B cell (primary cell): Measurements from ENCODE around the gene CBX3. TPM values are rescaled to one million over a fixed set of nuclear protein-coding genes. Genes with fewer than 3 reads are reported as not detected.

Experiments
- ATAC-seq: fragments of 200-7000 bp; cut with Tn5 transposase; one replicate; pipeline ENCODE4 v1.10.0; 2021; ENCODE audit warnings: low read depth, mild to moderate bottlenecking, moderate number of reproducible peaks, moderate library complexity
- CTCF ChIA-PET: fragments of 350-600 bp; sonication (Branson Sonifier 250); formaldehyde crosslinking; loops from one replicate; lab custom pipeline; 2021; ENCODE audit warnings: antibody characterized with exemption, inconsistent platforms; lab: Charles Lee
- POLR2A ChIA-PET: fragments of 350-600 bp; sonication (Branson Sonifier 250); formaldehyde crosslinking; loops from one replicate; lab custom pipeline; 2021; ENCODE audit warnings: antibody characterized with exemption; lab: Charles Lee
- DNase-seq: peaks from one replicate; pipeline ENCODE4 v3.0.0; 2013
- H2AFZ ChIP-seq: 2 replicates; pipeline ENCODE4 v1.6.1; 2012; ENCODE audit warnings: mild to moderate bottlenecking, low read depth, low read length; ENCODE audit not compliant: insufficient read depth, poor library complexity, severe bottlenecking
- H3K27ac ChIP-seq, 2 donors: 1 replicate in 1 of 2; 2 replicates in 1 of 2; pipeline ENCODE4 v1.5.1; 2012 to 2013; ENCODE audit warnings: low read length in 2 of 2, mild to moderate bottlenecking in 2 of 2, moderate library complexity in 1 of 2
- H3K27me3 ChIP-seq, 4 experiments: fragments of 200-600 bp in 1 of 4; sonication (generic) in 1 of 4; replicated peaks in 1 of 4; 1 replicate in 2 of 4; 2 replicates in 2 of 4; pipeline versions ENCODE4 v1.6.1 to v1.7.0; 2013 to 2016; ENCODE audit warnings: low read length in 3 of 4, mild to moderate bottlenecking in 2 of 4, mixed read lengths in 1 of 4, moderate library complexity in 1 of 4; ENCODE audit not compliant: insufficient read depth in 4 of 4, control insufficient read depth in 3 of 4; ENCODE audit errors: control extremely low read depth in 1 of 4
- H3K36me3 ChIP-seq, 2 experiments: replicated peaks in 1 of 2; 1 replicate in 1 of 2; 2 replicates in 1 of 2; pipeline versions ENCODE4 v1.6.1 to v1.7.1; 2013; ENCODE audit warnings: low read length in 1 of 2; ENCODE audit not compliant: insufficient read depth in 2 of 2, control insufficient read depth in 1 of 2; ENCODE audit errors: control extremely low read depth in 1 of 2, extremely low read depth in 1 of 2
- H3K4me1 ChIP-seq, 2 donors: fragments of 200-600 bp in 1 of 2; sonication (generic) in 1 of 2; 1 replicate in 1 of 2; 2 replicates in 1 of 2; pipeline versions ENCODE4 v1.5.1 to v1.6.1; 2013 to 2017; ENCODE audit warnings: low read length in 2 of 2; ENCODE audit not compliant: control insufficient read depth in 2 of 2, insufficient read depth in 2 of 2
- H3K4me2 ChIP-seq: replicated peaks from 2 replicates; pipeline ENCODE3; 2012; ENCODE audit warnings: mild to moderate bottlenecking, low read depth, low read length; ENCODE audit not compliant: poor library complexity, severe bottlenecking
- H3K4me3 ChIP-seq, 5 experiments: fragments of 200-600 bp in 1 of 5; sonication (generic) in 1 of 5; 1 replicate in 3 of 5; 2 replicates in 2 of 5; pipeline versions ENCODE4 v1.5.1 to v1.7.0; 2011 to 2016; ENCODE audit warnings: low read length in 4 of 5, mild to moderate bottlenecking in 4 of 5, low read depth in 2 of 5, control low read depth in 1 of 5, moderate library complexity in 1 of 5; ENCODE audit not compliant: insufficient read depth in 1 of 5; ENCODE audit errors: control extremely low read depth in 1 of 5, extremely low read depth in 1 of 5
- H3K79me2 ChIP-seq: fragments of 200-600 bp; sonication (generic); one replicate; pipeline ENCODE4 v1.6.0; 2016; ENCODE audit warnings: low read length; ENCODE audit not compliant: control insufficient read depth, insufficient read depth
- H3K9ac ChIP-seq: fragments of 200-600 bp; sonication (generic); 2 replicates; pipeline ENCODE4 v1.6.1; 2017; ENCODE audit warnings: mild to moderate bottlenecking, low read length, moderate library complexity
- H3K9me3 ChIP-seq, 3 donors: one replicate each; pipeline versions ENCODE4 v1.6.1 to v1.7.1; 2013; ENCODE audit warnings: low read length in 2 of 3; ENCODE audit not compliant: control insufficient read depth in 2 of 3, insufficient read depth in 1 of 3; ENCODE audit errors: control extremely low read depth in 1 of 3
- H4K20me1 ChIP-seq: 2 replicates; pipeline ENCODE4 v1.6.0; 2012; ENCODE audit warnings: mild to moderate bottlenecking, low read length; ENCODE audit not compliant: insufficient read depth, control insufficient read depth, poor library complexity, severe bottlenecking
- H3K27ac Mint-ChIP-seq: one replicate; pipeline ENCODE4 v1.8.0; 2021; ENCODE audit warnings: mixed read lengths
- H3K27me3 Mint-ChIP-seq: one replicate; pipeline ENCODE4 v1.8.0; 2021; ENCODE audit warnings: mixed read lengths
- H3K4me1 Mint-ChIP-seq: one replicate; pipeline ENCODE4 v1.8.0; 2021; ENCODE audit warnings: mixed read lengths
- H3K4me3 Mint-ChIP-seq: one replicate; pipeline ENCODE4 v1.8.0; 2021; ENCODE audit warnings: mixed read lengths
- H3K9me3 Mint-ChIP-seq: one replicate; pipeline ENCODE4 v1.8.0; 2022; ENCODE audit warnings: mixed read lengths; ENCODE audit not compliant: insufficient read depth
- EZH2 ChIP-seq: IDR thresholded peaks from 2 replicates; pipeline ENCODE4 v1.6.1; 2012; ENCODE audit warnings: borderline replicate concordance, low read depth, mild to moderate bottlenecking, moderate library complexity, low read length; ENCODE audit not compliant: insufficient read depth, poor library complexity, severe bottlenecking
- WGBS: methylation state at CpG from one replicate; pipeline ENCODE4 v1.1.5; 2013; ENCODE audit warnings: missing lambda C conversion rate; ENCODE audit not compliant: insufficient coverage; 5-methylcytosine and 5-hydroxymethylcytosine counted together
- intact Hi-C: fragments of 100-400 bp; cut with micrococcal nuclease; formaldehyde crosslinking; loops from one replicate; pipeline ENCODE4 v1.10.0; 2022
- polyA plus RNA-seq: library from polyadenylated mRNA; depleted of rRNA; stranded (reverse); fragments of >200 nt; gene quantifications from 2 replicates; pipeline ENCODE4 v1.2.3, GENCODE V29; 2012
- total RNA-seq, 2 donors: library from RNA; stranded (reverse); fragments of 120-200 nt in 1 of 2; gene quantifications; 1 replicate in 1 of 2; 2 replicates in 1 of 2; pipeline versions ENCODE4 v1.2.3 to v1.2.4, GENCODE V29; 2013 to 2022
- TF ChIP-seq, protein P1 (sequence below): fragments of 200-600 bp; IDR thresholded peaks from one replicate; pipeline ENCODE4 v1.8.0; 2022; ENCODE audit warnings: antibody characterized with exemption, mild to moderate bottlenecking

The CBX3 gene
- total and polyA plus RNA-seq, 2 donors (not counting 1 experiment from before 2014, with no cell fraction given) = 43.9 to 126 TPM

DNA sequence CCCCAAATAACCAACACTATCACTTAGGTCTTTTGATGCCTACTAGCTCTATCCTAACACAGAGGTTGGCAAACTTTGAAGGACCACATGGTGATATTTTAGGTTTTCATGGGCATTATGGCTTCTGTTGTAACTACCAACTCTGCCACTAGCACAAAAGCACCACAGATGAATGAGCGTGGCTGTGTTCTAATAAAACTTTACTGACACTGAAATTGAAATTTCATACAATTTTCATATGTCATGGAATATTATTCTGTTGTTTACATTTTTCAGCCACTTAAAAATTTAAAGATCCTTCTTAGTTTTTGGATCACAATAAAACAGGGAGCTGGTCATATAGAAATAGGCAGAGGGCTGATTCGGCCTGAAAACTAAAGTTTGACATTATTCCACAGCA, 26.4 kb downstream of the CBX3 start:
- POLR2A ChIA-PET = no interaction called here
- Histone ChIP-seq H3K9ac (no peak overlapping the region), H3K4me3 (no peak overlapping the region), H3K79me2 (no peaks in the 10 kb centered on the region), H4K20me1 (no peaks in the 10 kb centered on the region), H3K27me3 (no peaks in the 10 kb centered on the region), H3K4me2 (no peak overlapping the region), H2AFZ (no peak overlapping the region), H3K4me1 (no peaks in the 10 kb centered on the region), H3K9me3 (no peaks in the 10 kb centered on the region), H3K27ac (no peak overlapping the region), H3K36me3 (no peaks in the 10 kb centered on the region)
- TF ChIP-seq, protein P1, sequence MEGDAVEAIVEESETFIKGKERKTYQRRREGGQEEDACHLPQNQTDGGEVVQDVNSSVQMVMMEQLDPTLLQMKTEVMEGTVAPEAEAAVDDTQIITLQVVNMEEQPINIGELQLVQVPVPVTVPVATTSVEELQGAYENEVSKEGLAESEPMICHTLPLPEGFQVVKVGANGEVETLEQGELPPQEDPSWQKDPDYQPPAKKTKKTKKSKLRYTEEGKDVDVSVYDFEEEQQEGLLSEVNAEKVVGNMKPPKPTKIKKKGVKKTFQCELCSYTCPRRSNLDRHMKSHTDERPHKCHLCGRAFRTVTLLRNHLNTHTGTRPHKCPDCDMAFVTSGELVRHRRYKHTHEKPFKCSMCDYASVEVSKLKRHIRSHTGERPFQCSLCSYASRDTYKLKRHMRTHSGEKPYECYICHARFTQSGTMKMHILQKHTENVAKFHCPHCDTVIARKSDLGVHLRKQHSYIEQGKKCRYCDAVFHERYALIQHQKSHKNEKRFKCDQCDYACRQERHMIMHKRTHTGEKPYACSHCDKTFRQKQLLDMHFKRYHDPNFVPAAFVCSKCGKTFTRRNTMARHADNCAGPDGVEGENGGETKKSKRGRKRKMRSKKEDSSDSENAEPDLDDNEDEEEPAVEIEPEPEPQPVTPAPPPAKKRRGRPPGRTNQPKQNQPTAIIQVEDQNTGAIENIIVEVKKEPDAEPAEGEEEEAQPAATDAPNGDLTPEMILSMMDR = no peak
- no peak for TF ChIP-seq EZH2
- no peak for DNase-seq
- Mint-ChIP-seq H3K27me3 (peaks cover 13% of the 10 kb centered on the region), H3K4me1 (no peaks in the 10 kb centered on the region), H3K9me3 (no peaks in the 10 kb centered on the region), H3K4me3 (no peak overlapping the region), H3K27ac (no peak overlapping the region)
- intact Hi-C loops = no loop called here
- CTCF ChIA-PET = no interaction called here
- ATAC-seq = no peak
- no CpG with 5 or more reads among the region's 2 CpGs for WGBS

DNA sequence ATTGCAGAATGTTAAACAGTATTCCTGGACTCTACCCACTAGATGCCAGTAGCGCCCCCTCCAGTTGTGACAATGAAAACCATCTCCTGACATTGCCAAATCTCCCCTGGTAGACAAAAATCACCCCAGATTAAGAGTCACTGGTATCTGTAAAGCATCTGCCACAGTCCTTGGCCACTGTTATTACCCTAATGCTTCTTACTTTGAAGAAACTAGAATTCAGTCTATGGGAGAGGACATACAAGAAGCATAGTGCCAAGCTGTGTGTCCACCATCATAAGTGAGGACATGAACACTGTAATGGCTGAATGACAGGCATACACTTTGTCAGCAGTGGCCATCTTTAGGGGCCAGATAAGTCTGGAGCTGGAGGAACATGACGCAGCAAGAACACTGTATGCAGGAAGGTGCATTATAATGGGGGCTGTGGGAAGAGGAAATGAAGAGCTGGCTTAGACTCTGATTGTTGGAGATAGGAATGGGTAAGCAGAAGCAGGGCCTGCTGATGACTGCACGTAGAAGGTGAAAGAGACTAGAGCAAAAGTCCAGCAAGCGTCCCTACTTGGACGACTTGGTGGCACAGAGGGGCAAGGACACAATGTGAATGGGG, 32.5 kb downstream of the CBX3 start:
- H3K27ac ChIP-seq = no peak overlapping the region
- no peaks in the 10 kb centered on the region for H3K9me3 Mint-ChIP-seq
- H3K9ac ChIP-seq = no peak overlapping the region
- no peaks in the 10 kb centered on the region for H3K4me1 ChIP-seq
- intact Hi-C loops = no loop called here
- no peaks in the 10 kb centered on the region for H3K4me1 Mint-ChIP-seq
- H3K27me3 ChIP-seq = peaks cover 0 to 5% (median 0%) of the 10 kb centered on the region in 4 experiments
- H3K27me3 Mint-ChIP-seq = peaks cover 9% of the 10 kb centered on the region
- H3K4me2 ChIP-seq = no peak overlapping the region
- no peaks in the 10 kb centered on the region for H3K36me3 ChIP-seq
- WGBS = 36% methylated on average over 4 of the region's 5 CpGs
- CTCF ChIA-PET = no interaction called here
- H3K4me3 ChIP-seq = no peak overlapping the region
- H4K20me1 ChIP-seq = no peaks in the 10 kb centered on the region
- no peak overlapping the region for H3K4me3 Mint-ChIP-seq
- no peak overlapping the region for H2AFZ ChIP-seq
- DNase-seq = no peak
- no peaks in the 10 kb centered on the region for H3K9me3 ChIP-seq
- H3K79me2 ChIP-seq = no peaks in the 10 kb centered on the region
- no peak overlapping the region for H3K27ac Mint-ChIP-seq
- POLR2A ChIA-PET = interaction anchor here (0.6 kb wide), 1 partner anchor 138 kb away, joined by 5 read pairs; no protein-coding TSS in a partner anchor
- ATAC-seq = no peak
- TF ChIP-seq, protein P1 = no peak
- no peak for TF ChIP-seq EZH2
